ENCODE data around the gene ZNF335.

The ZNF335 gene

GRCh38 chr20:45944965-45945677 lies 26.9 kb downstream of the ZNF335 start:
- H3K27me3 ChIP-seq (ENCODE audit: control insufficient read depth, insufficient read depth, low read length, poor library complexity, severe bottlenecking): no peaks in the 10 kb centered on the region
- no peaks in the 10 kb centered on the region for H3K4me1 ChIP-seq (ENCODE audit: control insufficient read depth, insufficient read depth, low read length)
- peaks cover 67% of the 10 kb centered on the region for H3K36me3 ChIP-seq (ENCODE audit: control insufficient read depth, insufficient read depth, low read length)
- no peak overlapping the region for H3K4me3 ChIP-seq (ENCODE audit: insufficient read depth, low read depth, low read length)
- no peak overlapping the region for H3K27ac ChIP-seq (ENCODE audit: insufficient read depth, low read depth, low read length, poor library complexity, severe bottlenecking)
- WGBS, 2 experiments: 95 to 96% methylated on average over 19 of the region's 19 CpGs
- H3K9me3 ChIP-seq (ENCODE audit: control insufficient read depth, low read length): no peaks in the 10 kb centered on the region

- peaks cover 62% of the 10 kb centered on the region for H3K36me3 ChIP-seq (ENCODE audit: control insufficient read depth, insufficient read depth, low read length)
- H3K27ac ChIP-seq (ENCODE audit: insufficient read depth, low read depth, low read length, poor library complexity, severe bottlenecking): no peak overlapping the region
- no peaks in the 10 kb centered on the region for H3K27me3 ChIP-seq (ENCODE audit: control insufficient read depth, insufficient read depth, low read length, poor library complexity, severe bottlenecking)
- H3K4me3 ChIP-seq (ENCODE audit: insufficient read depth, low read depth, low read length): no peak overlapping the region
- no peaks in the 10 kb centered on the region for H3K4me1 ChIP-seq (ENCODE audit: control insufficient read depth, insufficient read depth, low read length)
- 96% methylated on average over 15 of the region's 15 CpGs for WGBS, 2 experiments
- no peaks in the 10 kb centered on the region for H3K9me3 ChIP-seq (ENCODE audit: control insufficient read depth, low read length)
Measured at GRCh38 chr20:45944151-45944964, 27.6 kb downstream of the ZNF335 start.

GRCh38 chr20:45943613-45944012 lies 28.4 kb downstream of the ZNF335 start:
- Histone ChIP-seq H3K4me3 (ENCODE audit: insufficient read depth, low read depth, low read length) (no peak overlapping the region), H3K27ac (ENCODE audit: insufficient read depth, low read depth, low read length, poor library complexity, severe bottlenecking) (no peak overlapping the region), H3K36me3 (ENCODE audit: control insufficient read depth, insufficient read depth, low read length) (peaks cover 60% of the 10 kb centered on the region), H3K27me3 (ENCODE audit: control insufficient read depth, insufficient read depth, low read length, poor library complexity, severe bottlenecking) (no peaks in the 10 kb centered on the region), H3K9me3 (ENCODE audit: control insufficient read depth, low read length) (no peaks in the 10 kb centered on the region), H3K4me1 (ENCODE audit: control insufficient read depth, insufficient read depth, low read length) (no peaks in the 10 kb centered on the region)
- 95 to 98% methylated on average over 6 of the region's 6 CpGs for WGBS, 2 experiments

GRCh38 chr20:45940469-45940868 lies 31.5 kb downstream of the ZNF335 start:
- H3K4me3 ChIP-seq (ENCODE audit: insufficient read depth, low read depth, low read length): no peak overlapping the region
- H3K9me3 ChIP-seq (ENCODE audit: control insufficient read depth, low read length): no peaks in the 10 kb centered on the region
- H3K27ac ChIP-seq (ENCODE audit: insufficient read depth, low read depth, low read length, poor library complexity, severe bottlenecking): no peak overlapping the region
- no peaks in the 10 kb centered on the region for H3K27me3 ChIP-seq (ENCODE audit: control insufficient read depth, insufficient read depth, low read length, poor library complexity, severe bottlenecking)
- H3K4me1 ChIP-seq (ENCODE audit: control insufficient read depth, insufficient read depth, low read length): no peaks in the 10 kb centered on the region
- peaks cover 49% of the 10 kb centered on the region for H3K36me3 ChIP-seq (ENCODE audit: control insufficient read depth, insufficient read depth, low read length)
- 95 to 96% methylated on average over 13 of the region's 13 CpGs for WGBS, 2 experiments

- no peak overlapping the region for H3K4me3 ChIP-seq (ENCODE audit: insufficient read depth, low read depth, low read length)
- no peaks in the 10 kb centered on the region for H3K4me1 ChIP-seq (ENCODE audit: control insufficient read depth, insufficient read depth, low read length)
- H3K9me3 ChIP-seq (ENCODE audit: control insufficient read depth, low read length): no peaks in the 10 kb centered on the region
- peaks cover 47% of the 10 kb centered on the region for H3K36me3 ChIP-seq (ENCODE audit: control insufficient read depth, insufficient read depth, low read length)
- no peaks in the 10 kb centered on the region for H3K27me3 ChIP-seq (ENCODE audit: control insufficient read depth, insufficient read depth, low read length, poor library complexity, severe bottlenecking)
- whole genome bisulfite sequencing, 2 experiments: 94 to 97% methylated on average over 3 of the region's 3 CpGs
- H3K27ac ChIP-seq (ENCODE audit: insufficient read depth, low read depth, low read length, poor library complexity, severe bottlenecking): no peak overlapping the region
Measured at GRCh38 chr20:45940053-45940452, 31.9 kb downstream of the ZNF335 start.

- 82 to 86% methylated on average over 13 of the region's 13 CpGs for WGBS, 2 experiments
- peaks cover 36% of the 10 kb centered on the region for H3K36me3 ChIP-seq (ENCODE audit: control insufficient read depth, insufficient read depth, low read length)
- no peak overlapping the region for H3K27ac ChIP-seq (ENCODE audit: insufficient read depth, low read depth, low read length, poor library complexity, severe bottlenecking)
- no peak overlapping the region for H3K4me3 ChIP-seq (ENCODE audit: insufficient read depth, low read depth, low read length)
- no peaks in the 10 kb centered on the region for H3K27me3 ChIP-seq (ENCODE audit: control insufficient read depth, insufficient read depth, low read length, poor library complexity, severe bottlenecking)
- H3K9me3 ChIP-seq (ENCODE audit: control insufficient read depth, low read length): no peaks in the 10 kb centered on the region
- H3K4me1 ChIP-seq (ENCODE audit: control insufficient read depth, insufficient read depth, low read length): no peaks in the 10 kb centered on the region
Measured at GRCh38 chr20:45938727-45939438, 33.1 kb downstream of the ZNF335 start.

- WGBS, 2 experiments: 92% methylated on average over 2 of the region's 2 CpGs
- Histone ChIP-seq H3K4me1 (ENCODE audit: control insufficient read depth, insufficient read depth, low read length) (no peaks in the 10 kb centered on the region), H3K9me3 (ENCODE audit: control insufficient read depth, low read length) (no peaks in the 10 kb centered on the region), H3K36me3 (ENCODE audit: control insufficient read depth, insufficient read depth, low read length) (peaks cover 26% of the 10 kb centered on the region), H3K4me3 (ENCODE audit: insufficient read depth, low read depth, low read length) (no peak overlapping the region), H3K27me3 (ENCODE audit: control insufficient read depth, insufficient read depth, low read length, poor library complexity, severe bottlenecking) (no peaks in the 10 kb centered on the region), H3K27ac (ENCODE audit: insufficient read depth, low read depth, low read length, poor library complexity, severe bottlenecking) (no peak overlapping the region)
Measured at GRCh38 chr20:45937765-45938164, 34.2 kb downstream of the ZNF335 start.

- Histone ChIP-seq H3K9me3 (ENCODE audit: control insufficient read depth, low read length) (no peaks in the 10 kb centered on the region), H3K4me3 (ENCODE audit: insufficient read depth, low read depth, low read length) (peak overlapping the region; percentile 72), H3K36me3 (ENCODE audit: control insufficient read depth, insufficient read depth, low read length) (peaks cover 16% of the 10 kb centered on the region), H3K27ac (ENCODE audit: insufficient read depth, low read depth, low read length, poor library complexity, severe bottlenecking) (peak overlapping the region; percentile 100), H3K27me3 (ENCODE audit: control insufficient read depth, insufficient read depth, low read length, poor library complexity, severe bottlenecking) (no peaks in the 10 kb centered on the region), H3K4me1 (ENCODE audit: control insufficient read depth, insufficient read depth, low read length) (no peaks in the 10 kb centered on the region)
- 30% methylated on average over 21 of the region's 21 CpGs for WGBS, 2 experiments
Measured at GRCh38 chr20:45935416-45936046, 36.5 kb downstream of the ZNF335 start.

- Histone ChIP-seq H3K4me1 (ENCODE audit: control insufficient read depth, insufficient read depth, low read length) (no peaks in the 10 kb centered on the region), H3K27ac (ENCODE audit: insufficient read depth, low read depth, low read length, poor library complexity, severe bottlenecking) (peak within 1 kb of the TSS; percentile 100), H3K9me3 (ENCODE audit: control insufficient read depth, low read length) (no peaks in the 10 kb centered on the region), H3K4me3 (ENCODE audit: insufficient read depth, low read depth, low read length) (peak within 1 kb of the TSS; percentile 72), H3K36me3 (ENCODE audit: control insufficient read depth, insufficient read depth, low read length) (peaks cover 12% of the 10 kb centered on the region), H3K27me3 (ENCODE audit: control insufficient read depth, insufficient read depth, low read length, poor library complexity, severe bottlenecking) (no peaks in the 10 kb centered on the region)
- 0% methylated on average over 102 of the region's 102 CpGs for WGBS, 2 experiments
Measured at GRCh38 chr20:45934586-45935415, 37.2 kb downstream of the ZNF335 start, which contains the start of gene PCIF1. PCIF1 (plus strand) TSS chr20:45934683; CDS start chr20:45939000, 4,317 bp downstream.

All from ectodermal cell (in vitro differentiated cells).